ENCODE measurements around the gene OPCML.

Gene OPCML

GRCh38 chr11:132942611-132943356 lies 589.5 kb downstream of the OPCML start:
- DNase-seq (ENCODE audit: low read depth, low spot score) = peak; percentile 50

GRCh38 chr11:132941761-132942160 lies 590.5 kb downstream of the OPCML start:
- DNase-seq (ENCODE audit: low read depth, low spot score) = no peak

- DNase-seq (ENCODE audit: low read depth, low spot score) = peak; percentile 70
Observed at GRCh38 chr11:132941024-132941646, 591.2 kb downstream of the OPCML start.

GRCh38 chr11:132937016-132937415 lies 595.3 kb downstream of the OPCML start:
- no peak for DNase-seq (ENCODE audit: low read depth, low spot score)

- DNase-seq (ENCODE audit: low read depth, low spot score) = no peak
Observed at GRCh38 chr11:132935383-132935782, 596.9 kb downstream of the OPCML start.

- DNase-seq (ENCODE audit: low read depth, low spot score) = no peak
Observed at GRCh38 chr11:132933703-132934102, 598.6 kb downstream of the OPCML start.

GRCh38 chr11:132925825-132926469 lies 606.4 kb downstream of the OPCML start:
- no peak for DNase-seq (ENCODE audit: low read depth, low spot score)

GRCh38 chr11:132921597-132921996 lies 610.7 kb downstream of the OPCML start:
- no peak for DNase-seq (ENCODE audit: low read depth, low spot score)

- no peak for DNase-seq (ENCODE audit: low read depth, low spot score)
Observed at GRCh38 chr11:132920451-132921096, 611.7 kb downstream of the OPCML start.

GRCh38 chr11:132914600-132914999 lies 617.7 kb downstream of the OPCML start:
- no peak for DNase-seq (ENCODE audit: low read depth, low spot score)

GRCh38 chr11:132913886-132914285 lies 618.4 kb downstream of the OPCML start:
- no peak for DNase-seq (ENCODE audit: low read depth, low spot score)

GRCh38 chr11:132913295-132913694 lies 619.0 kb downstream of the OPCML start:
- no peak for DNase-seq (ENCODE audit: low read depth, low spot score)

- DNase-seq (ENCODE audit: low read depth, low spot score) = peak; percentile 81
Observed at GRCh38 chr11:132911186-132911585, 621.1 kb downstream of the OPCML start.

GRCh38 chr11:132910011-132910760 lies 622.1 kb downstream of the OPCML start:
- DNase-seq (ENCODE audit: low read depth, low spot score) = peak; percentile 54

GRCh38 chr11:132909021-132909606 lies 623.2 kb downstream of the OPCML start:
- no peak for DNase-seq (ENCODE audit: low read depth, low spot score)

GRCh38 chr11:132908414-132908810 lies 623.9 kb downstream of the OPCML start:
- no peak for DNase-seq (ENCODE audit: low read depth, low spot score)

GRCh38 chr11:132907651-132908413 lies 624.5 kb downstream of the OPCML start:
- DNase-seq (ENCODE audit: low read depth, low spot score) = no peak

- DNase-seq (ENCODE audit: low read depth, low spot score) = no peak
Observed at GRCh38 chr11:132904607-132905006, 627.7 kb downstream of the OPCML start.

- no peak for DNase-seq (ENCODE audit: low read depth, low spot score)
Observed at GRCh38 chr11:132904091-132904490, 628.2 kb downstream of the OPCML start.

All from astrocyte of the hippocampus (primary cell).